ENCODE measurements around the gene MIDN.

The MIDN gene

DNA sequence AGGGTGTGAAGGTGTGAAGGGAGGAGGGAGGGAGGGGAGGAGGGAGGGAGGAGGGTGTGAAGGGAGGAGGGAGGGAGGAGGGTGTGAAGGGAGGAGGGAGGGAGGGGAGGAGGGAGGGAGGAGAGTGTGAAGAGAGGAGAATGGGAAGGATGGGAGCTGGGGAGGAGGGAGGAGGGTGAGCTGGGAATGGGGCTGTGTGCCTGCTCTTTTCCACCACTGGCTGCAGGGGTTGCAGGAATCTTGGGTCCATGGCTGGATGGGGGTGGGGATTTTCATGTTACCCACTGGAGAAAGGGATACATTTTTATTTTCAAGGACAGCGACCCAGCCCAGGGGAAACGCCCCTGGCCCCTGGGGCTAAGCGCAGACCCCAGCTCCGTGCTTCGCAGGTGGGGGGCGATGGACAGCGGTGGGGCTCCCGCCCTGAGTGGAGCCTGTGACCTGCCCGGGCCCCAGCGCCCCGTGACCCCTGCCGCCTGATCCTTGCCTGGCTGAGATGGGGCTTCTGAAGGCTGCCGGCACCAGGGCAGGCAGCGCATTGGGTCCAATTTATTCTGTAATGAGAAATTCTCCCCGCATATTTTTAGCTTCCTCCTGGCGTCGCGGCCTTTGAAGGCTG lies 34.3 kb downstream of the MIDN start:
- no peak for DNase-seq (ENCODE audit: low spot score)
- in situ Hi-C loops (cut with MboI; ENCODE audit: low pct_unique_long_range_greater_than_20kb, low sequenced_read_pairs, unreplicated experiment): loop anchor here (25.0 kb wide), 1 partner anchor 105 kb away; the partner anchor contains the start of gene NDUFS7
- TF ChIP-seq, protein P1, sequence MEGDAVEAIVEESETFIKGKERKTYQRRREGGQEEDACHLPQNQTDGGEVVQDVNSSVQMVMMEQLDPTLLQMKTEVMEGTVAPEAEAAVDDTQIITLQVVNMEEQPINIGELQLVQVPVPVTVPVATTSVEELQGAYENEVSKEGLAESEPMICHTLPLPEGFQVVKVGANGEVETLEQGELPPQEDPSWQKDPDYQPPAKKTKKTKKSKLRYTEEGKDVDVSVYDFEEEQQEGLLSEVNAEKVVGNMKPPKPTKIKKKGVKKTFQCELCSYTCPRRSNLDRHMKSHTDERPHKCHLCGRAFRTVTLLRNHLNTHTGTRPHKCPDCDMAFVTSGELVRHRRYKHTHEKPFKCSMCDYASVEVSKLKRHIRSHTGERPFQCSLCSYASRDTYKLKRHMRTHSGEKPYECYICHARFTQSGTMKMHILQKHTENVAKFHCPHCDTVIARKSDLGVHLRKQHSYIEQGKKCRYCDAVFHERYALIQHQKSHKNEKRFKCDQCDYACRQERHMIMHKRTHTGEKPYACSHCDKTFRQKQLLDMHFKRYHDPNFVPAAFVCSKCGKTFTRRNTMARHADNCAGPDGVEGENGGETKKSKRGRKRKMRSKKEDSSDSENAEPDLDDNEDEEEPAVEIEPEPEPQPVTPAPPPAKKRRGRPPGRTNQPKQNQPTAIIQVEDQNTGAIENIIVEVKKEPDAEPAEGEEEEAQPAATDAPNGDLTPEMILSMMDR (IDR thresholded peaks at IDR 0.05; ENCODE audit: extremely low read depth, insufficient read depth, missing control alignments): no peak

DNA sequence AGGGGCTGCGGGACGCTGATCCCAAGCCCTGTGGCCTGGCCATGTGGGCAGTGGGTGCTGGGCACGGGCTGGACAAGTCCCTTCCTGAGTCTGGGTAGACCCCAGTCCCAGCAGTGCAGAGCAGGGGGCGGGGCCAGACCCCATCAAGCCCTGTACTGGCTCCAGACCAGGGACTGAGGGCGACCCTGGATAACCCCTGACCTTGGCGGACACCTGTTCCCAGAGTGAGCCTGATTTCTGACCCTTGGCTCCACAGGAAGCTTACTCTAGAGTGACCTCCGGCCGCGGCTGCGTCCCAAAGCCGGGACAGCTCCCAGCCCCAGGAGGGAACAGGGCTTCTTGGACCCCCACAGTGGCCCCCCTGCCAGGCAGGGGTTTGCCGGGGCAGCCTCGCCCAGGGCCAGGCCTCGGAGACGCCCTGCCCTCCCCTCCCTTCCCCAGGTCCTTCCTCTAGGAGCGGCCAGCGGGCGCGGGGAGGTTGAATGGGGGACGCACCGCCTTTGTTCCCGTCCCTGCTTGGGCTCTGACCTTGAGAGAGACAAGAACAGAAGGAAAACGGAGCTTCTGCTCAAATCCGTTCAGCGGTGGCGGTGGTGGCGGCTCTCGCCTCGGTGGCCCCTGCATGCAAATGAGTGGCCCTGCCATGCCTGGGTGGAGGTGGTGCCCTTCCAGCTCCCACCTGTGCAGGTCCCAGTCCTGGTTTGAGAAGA lies 35.0 kb downstream of the MIDN start:
- in situ Hi-C loops (cut with MboI; ENCODE audit: low pct_unique_long_range_greater_than_20kb, low sequenced_read_pairs, unreplicated experiment): loop anchor here (25.0 kb wide), 1 partner anchor 104 kb away; the partner anchor contains the start of gene NDUFS7
- TF ChIP-seq, protein P1 (IDR thresholded peaks at IDR 0.05; ENCODE audit: extremely low read depth, insufficient read depth, missing control alignments): no peak
- DNase-seq (ENCODE audit: low spot score): no peak

DNA sequence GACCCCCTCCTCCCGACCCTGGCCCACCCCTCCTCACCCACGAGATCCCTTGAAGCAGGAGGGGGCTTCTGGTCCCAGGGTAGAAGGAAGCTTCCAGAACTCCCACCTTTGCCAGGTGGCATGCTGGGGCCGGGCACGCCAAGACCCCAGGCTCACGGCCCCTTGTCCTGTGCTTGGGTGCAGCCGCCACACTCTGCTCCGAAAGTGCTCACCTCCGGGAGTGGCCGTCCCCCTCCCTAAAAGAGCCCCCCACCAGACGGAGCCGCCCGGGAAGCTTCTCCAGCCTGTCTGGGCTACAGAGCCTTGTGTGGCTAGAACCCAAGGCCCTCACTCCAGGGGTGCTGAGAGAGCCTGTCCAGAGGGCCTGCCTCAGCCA lies 35.5 kb downstream of the MIDN start:
- in situ Hi-C loops (cut with MboI; ENCODE audit: low pct_unique_long_range_greater_than_20kb, low sequenced_read_pairs, unreplicated experiment): loop anchor here (25.0 kb wide), 1 partner anchor 103 kb away; the partner anchor contains the start of gene NDUFS7
- no peak for DNase-seq (ENCODE audit: low spot score)
- TF ChIP-seq, protein P1 (IDR thresholded peaks at IDR 0.05; ENCODE audit: extremely low read depth, insufficient read depth, missing control alignments): no peak

DNA sequence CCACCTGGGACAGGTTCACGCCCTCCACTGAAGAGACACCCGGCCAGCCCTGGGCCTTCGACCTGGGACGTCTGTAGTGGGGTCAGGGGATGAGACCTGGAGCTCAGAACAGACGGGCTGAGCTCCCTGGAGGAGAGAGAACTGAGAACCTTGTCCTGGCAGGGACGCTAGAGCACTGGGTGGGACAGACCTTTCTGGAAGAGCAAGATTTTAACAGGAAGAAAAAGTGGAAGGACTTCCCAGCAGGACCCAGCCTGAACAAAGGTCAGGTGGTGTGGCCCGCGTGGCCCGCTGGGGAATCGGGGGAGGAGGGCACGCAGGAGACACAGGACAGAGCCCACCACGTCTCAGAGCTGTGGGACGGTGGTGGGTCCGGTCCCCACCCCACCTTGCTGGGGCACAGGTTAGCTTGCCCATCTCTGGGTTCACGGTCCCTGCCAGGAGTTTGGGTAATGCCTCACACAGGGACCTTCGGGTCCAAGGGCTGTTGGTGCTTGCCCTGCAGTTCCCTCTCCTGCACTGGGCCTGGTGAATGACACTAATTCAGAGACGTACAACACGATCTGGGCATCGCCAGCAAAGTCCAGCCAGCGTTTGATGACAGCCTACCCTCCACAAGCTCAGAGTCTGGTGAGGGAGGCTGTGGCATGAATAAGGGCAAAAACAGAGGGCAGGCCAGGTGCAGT lies 36.1 kb downstream of the MIDN start:
- in situ Hi-C loops (cut with MboI; ENCODE audit: low pct_unique_long_range_greater_than_20kb, low sequenced_read_pairs, unreplicated experiment): loop anchor here (25.0 kb wide), 1 partner anchor 103 kb away; the partner anchor contains the start of gene NDUFS7
- DNase-seq (ENCODE audit: low spot score): no peak
- TF ChIP-seq, protein P1 (IDR thresholded peaks at IDR 0.05; ENCODE audit: extremely low read depth, insufficient read depth, missing control alignments): no peak

DNA sequence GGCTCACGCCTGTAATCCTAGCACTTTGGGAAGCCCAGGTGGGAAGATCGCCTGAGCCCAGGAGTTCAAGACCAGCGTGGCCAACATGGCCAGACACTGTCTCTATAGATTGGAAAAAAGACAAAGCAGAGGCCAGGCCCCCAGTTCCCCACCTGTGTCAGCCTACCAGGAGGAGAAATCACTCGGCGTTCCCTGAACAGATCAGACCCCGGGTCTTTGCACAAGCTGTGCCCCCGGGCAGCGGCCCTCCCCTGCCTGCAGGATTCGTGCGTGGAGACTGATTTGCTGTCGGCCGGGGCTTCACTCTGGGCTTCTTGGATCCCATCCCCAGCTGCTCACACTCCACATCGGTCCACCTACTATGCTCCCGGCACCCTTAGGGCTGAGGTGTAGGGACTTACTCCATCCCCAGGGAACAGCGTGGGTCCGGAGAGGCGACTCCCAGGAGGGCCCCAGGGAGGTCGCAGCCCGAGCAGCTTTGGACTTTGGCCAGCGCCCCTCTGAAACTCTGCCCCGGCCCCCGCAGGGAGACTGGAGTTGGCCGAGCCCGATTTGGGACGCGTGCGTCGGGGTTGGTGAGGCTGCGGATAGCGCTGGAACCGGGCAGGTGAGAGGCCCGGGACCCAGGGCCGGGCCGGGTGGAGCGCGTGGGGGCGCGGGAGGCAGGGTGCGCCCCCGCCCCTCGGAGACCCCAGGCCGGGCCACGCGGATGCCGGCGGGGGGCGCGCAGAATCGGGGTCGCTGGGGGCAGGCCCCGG lies 36.8 kb downstream of the MIDN start:
- DNase-seq (ENCODE audit: low spot score): no peak
- TF ChIP-seq, protein P1 (IDR thresholded peaks at IDR 0.05; ENCODE audit: extremely low read depth, insufficient read depth, missing control alignments): no peak
- in situ Hi-C loops (cut with MboI; ENCODE audit: low pct_unique_long_range_greater_than_20kb, low sequenced_read_pairs, unreplicated experiment): loop anchor here (25.0 kb wide), 1 partner anchor 102 kb away; the partner anchor contains the start of gene NDUFS7
